Activated CD8-positive, alpha-beta memory T cell treated with anti-CD3 and anti-CD28 coated beads, Interleukin-2, amount 10 ng/mL, durations not matched to agents 7 days and 5 days (primary cell): Measurements from ENCODE around the gene ARHGAP26. TPM values are rescaled to one million over a fixed set of nuclear protein-coding genes. Genes with fewer than 3 reads are reported as not detected.

Source experiments
- ATAC-seq: fragments of 150-1000 bp; cut with Tn5 transposase; one replicate; pipeline ENCODE4 v1.10.0; 2021; ENCODE audit warnings: moderate library complexity
- CTCF ChIA-PET: fragments of 350-600 bp; sonication (Branson Sonifier 250); formaldehyde crosslinking; loops from one replicate; lab custom pipeline; 2021; ENCODE audit warnings: antibody characterized with exemption; lab: Charles Lee
- DNase-seq: peaks from one replicate; pipeline ENCODE4 v3.0.0-alpha.2; 2020
- H3K27ac Mint-ChIP-seq: one replicate; pipeline ENCODE4 v1.8.0; 2021; ENCODE audit warnings: mild to moderate bottlenecking, mixed read lengths
- H3K27me3 Mint-ChIP-seq: one replicate; pipeline ENCODE4 v1.8.0; 2021; ENCODE audit warnings: mixed read lengths
- H3K36me3 Mint-ChIP-seq: one replicate; pipeline ENCODE4 v1.8.0; 2021; ENCODE audit warnings: mild to moderate bottlenecking, mixed read lengths
- H3K4me1 Mint-ChIP-seq: one replicate; pipeline ENCODE4 v1.8.0; 2021; ENCODE audit warnings: mixed read lengths
- H3K4me3 Mint-ChIP-seq: one replicate; pipeline ENCODE4 v1.8.0; 2021; ENCODE audit warnings: mild to moderate bottlenecking, moderate library complexity, mixed read lengths
- H3K9me3 Mint-ChIP-seq: one replicate; pipeline ENCODE4 v1.8.0; 2022; ENCODE audit warnings: low read depth, mixed read lengths
- total RNA-seq, 2 experiments: library from RNA; stranded (reverse); gene quantifications; one replicate each; pipeline ENCODE4 v1.2.3, GENCODE V29; 2021

ARHGAP26 gene
- total RNA-seq, 2 experiments from 2014 or later, result 12.6 to 38.9 TPM

GRCh38 chr5:142845402-142845921, 75.3 kb downstream of the ARHGAP26 start:
- H3K27ac Mint-ChIP-seq, result peak overlapping the region; percentile 79
- no peaks in the 10 kb centered on the region for H3K9me3 Mint-ChIP-seq
- H3K4me1 Mint-ChIP-seq, result peaks cover 36% of the 10 kb centered on the region
- no peaks in the 10 kb centered on the region for H3K36me3 Mint-ChIP-seq
- DNase-seq, result peak; percentile 51
- peak; percentile 74 for ATAC-seq
- no peaks in the 10 kb centered on the region for H3K27me3 Mint-ChIP-seq
- CTCF ChIA-PET, result interaction anchor here (0.7 to 1.7 kb wide), 10 partner anchors 9 to 132 kb away, joined by 3 to 7 read pairs (median 3); no protein-coding TSS in a partner anchor
- H3K4me3 Mint-ChIP-seq, result peak overlapping the region; percentile 12

- Mint-ChIP-seq H3K4me3 (peak overlapping the region; percentile 12), H3K36me3 (no peaks in the 10 kb centered on the region), H3K9me3 (no peaks in the 10 kb centered on the region), H3K4me1 (peaks cover 36% of the 10 kb centered on the region), H3K27me3 (no peaks in the 10 kb centered on the region), H3K27ac (peak overlapping the region; percentile 79)
- no peak for DNase-seq
- CTCF ChIA-PET, result interaction anchor here (0.7 to 1.7 kb wide), 9 partner anchors 10 to 97 kb away, joined by 3 to 7 read pairs (median 3); no protein-coding TSS in a partner anchor
- ATAC-seq, result peak; percentile 48
Measured at GRCh38 chr5:142845954-142846398, 75.8 kb downstream of the ARHGAP26 start.

- no peaks in the 10 kb centered on the region for H3K27me3 Mint-ChIP-seq
Measured at GRCh38 chr5:142846406-142846805, 76.2 kb downstream of the ARHGAP26 start.

GRCh38 chr5:142847898-142848790, 78.0 kb downstream of the ARHGAP26 start:
- Mint-ChIP-seq H3K4me3 (no peak overlapping the region), H3K36me3 (no peaks in the 10 kb centered on the region)
- no peak for DNase-seq

More at GRCh38 chr5:142846406-142846805, 76.2 kb downstream of the ARHGAP26 start:
- H3K9me3 Mint-ChIP-seq, result no peaks in the 10 kb centered on the region
- no peak for ATAC-seq
- no peaks in the 10 kb centered on the region for H3K36me3 Mint-ChIP-seq
- CTCF ChIA-PET, result interaction anchor here (1.0 to 1.7 kb wide), 4 partner anchors 10 to 67 kb away, joined by 3 to 5 read pairs (median 3); no protein-coding TSS in a partner anchor
- H3K27ac Mint-ChIP-seq, result peak overlapping the region; percentile 79
- H3K4me1 Mint-ChIP-seq, result peaks cover 36% of the 10 kb centered on the region
- H3K4me3 Mint-ChIP-seq, result no peak overlapping the region
- no peak for DNase-seq

GRCh38 chr5:142849466-142849865, 79.3 kb downstream of the ARHGAP26 start:
- no peaks in the 10 kb centered on the region for H3K27me3 Mint-ChIP-seq

More at GRCh38 chr5:142847898-142848790, 78.0 kb downstream of the ARHGAP26 start:
- Mint-ChIP-seq H3K27me3 (no peaks in the 10 kb centered on the region), H3K9me3 (no peaks in the 10 kb centered on the region), H3K27ac (no peak overlapping the region), H3K4me1 (peaks cover 36% of the 10 kb centered on the region)
- CTCF ChIA-PET, result interaction anchor here (1.0 to 3.3 kb wide), 3 partner anchors 15 to 79 kb away, joined by 3 to 12 read pairs (median 5); no protein-coding TSS in a partner anchor
- no peak for ATAC-seq

GRCh38 chr5:142849880-142850279, 79.7 kb downstream of the ARHGAP26 start:
- H3K4me3 Mint-ChIP-seq, result no peak overlapping the region
- CTCF ChIA-PET, result interaction anchor here (1.7 to 3.3 kb wide), 3 partner anchors 12 to 102 kb away, joined by 4 to 12 read pairs (median 11); no protein-coding TSS in a partner anchor
- H3K36me3 Mint-ChIP-seq, result no peaks in the 10 kb centered on the region
- H3K4me1 Mint-ChIP-seq, result peaks cover 28% of the 10 kb centered on the region
- no peaks in the 10 kb centered on the region for H3K27me3 Mint-ChIP-seq
- H3K27ac Mint-ChIP-seq, result no peak overlapping the region
- DNase-seq (no peak), ATAC-seq (no peak)
- H3K9me3 Mint-ChIP-seq, result no peaks in the 10 kb centered on the region

More at GRCh38 chr5:142849466-142849865, 79.3 kb downstream of the ARHGAP26 start:
- DNase-seq, result no peak
- Mint-ChIP-seq H3K27ac (no peak overlapping the region), H3K36me3 (no peaks in the 10 kb centered on the region), H3K9me3 (no peaks in the 10 kb centered on the region), H3K4me3 (no peak overlapping the region), H3K4me1 (peaks cover 30% of the 10 kb centered on the region)
- CTCF ChIA-PET, result interaction anchor here (2.7 to 3.3 kb wide), 2 partner anchors 18 to 101 kb away, joined by 11 to 12 read pairs; no protein-coding TSS in a partner anchor
- ATAC-seq, result no peak

GRCh38 chr5:142851731-142852130, 81.6 kb downstream of the ARHGAP26 start:
- Mint-ChIP-seq H3K4me1 (peaks cover 13% of the 10 kb centered on the region), H3K36me3 (peaks cover 2% of the 10 kb centered on the region), H3K27ac (no peak overlapping the region), H3K4me3 (no peak overlapping the region), H3K9me3 (peaks cover 2% of the 10 kb centered on the region), H3K27me3 (no peaks in the 10 kb centered on the region)
- DNase-seq (no peak), ATAC-seq (no peak)
- CTCF ChIA-PET, result no interaction called here

- no peak for DNase-seq
- Mint-ChIP-seq H3K27me3 (no peaks in the 10 kb centered on the region), H3K4me1 (peaks cover 12% of the 10 kb centered on the region), H3K36me3 (peaks cover 2% of the 10 kb centered on the region), H3K4me3 (no peak overlapping the region), H3K9me3 (peaks cover 2% of the 10 kb centered on the region), H3K27ac (no peak overlapping the region)
- no peak for ATAC-seq
- CTCF ChIA-PET, result interaction anchor here (1.0 to 2.1 kb wide), 4 partner anchors 14 to 105 kb away, joined by 3 to 5 read pairs (median 4); no protein-coding TSS in a partner anchor
Measured at GRCh38 chr5:142852416-142853198, 82.4 kb downstream of the ARHGAP26 start.

- ATAC-seq, result no peak
- CTCF ChIA-PET, result interaction anchor here (1.0 to 2.1 kb wide), 4 partner anchors 13 to 82 kb away, joined by 3 to 5 read pairs (median 4); no protein-coding TSS in a partner anchor
Measured at GRCh38 chr5:142853682-142854081, 83.5 kb downstream of the ARHGAP26 start.

GRCh38 chr5:142856269-142856782, 86.1 kb downstream of the ARHGAP26 start:
- no peak overlapping the region for H3K27ac Mint-ChIP-seq
- H3K36me3 Mint-ChIP-seq, result peaks cover 2% of the 10 kb centered on the region
- CTCF ChIA-PET, result no interaction called here
- H3K4me1 Mint-ChIP-seq, result peaks cover 7% of the 10 kb centered on the region
- H3K27me3 Mint-ChIP-seq, result no peaks in the 10 kb centered on the region
- no peak overlapping the region for H3K4me3 Mint-ChIP-seq
- ATAC-seq, result no peak
- peaks cover 2% of the 10 kb centered on the region for H3K9me3 Mint-ChIP-seq
- no peak for DNase-seq

More at GRCh38 chr5:142853682-142854081, 83.5 kb downstream of the ARHGAP26 start:
- Mint-ChIP-seq H3K9me3 (peaks cover 2% of the 10 kb centered on the region), H3K27ac (no peak overlapping the region), H3K4me3 (no peak overlapping the region), H3K4me1 (peaks cover 13% of the 10 kb centered on the region), H3K27me3 (no peaks in the 10 kb centered on the region), H3K36me3 (peaks cover 2% of the 10 kb centered on the region)
- DNase-seq, result no peak

GRCh38 chr5:142857405-142857804, 87.2 kb downstream of the ARHGAP26 start:
- Mint-ChIP-seq H3K4me3 (no peak overlapping the region), H3K27ac (no peak overlapping the region), H3K36me3 (peaks cover 2% of the 10 kb centered on the region), H3K4me1 (peaks cover 8% of the 10 kb centered on the region), H3K27me3 (no peaks in the 10 kb centered on the region), H3K9me3 (peaks cover 2% of the 10 kb centered on the region)
- ATAC-seq, result no peak
- CTCF ChIA-PET, result interaction anchor here (0.9 kb wide), 1 partner anchor 10 kb away, joined by 4 read pairs; no protein-coding TSS in a partner anchor
- DNase-seq, result no peak

GRCh38 chr5:142859037-142859436, 88.9 kb downstream of the ARHGAP26 start:
- no peak overlapping the region for H3K27ac Mint-ChIP-seq
- ATAC-seq (no peak), DNase-seq (no peak)
- peaks cover 11% of the 10 kb centered on the region for H3K4me1 Mint-ChIP-seq
- no peak overlapping the region for H3K4me3 Mint-ChIP-seq
- peaks cover 2% of the 10 kb centered on the region for H3K9me3 Mint-ChIP-seq
- no peaks in the 10 kb centered on the region for H3K27me3 Mint-ChIP-seq
- H3K36me3 Mint-ChIP-seq, result peaks cover 2% of the 10 kb centered on the region
- CTCF ChIA-PET, result interaction anchor here (0.9 to 1.2 kb wide), 3 partner anchors 14 to 92 kb away, joined by 3 to 6 read pairs (median 3); no protein-coding TSS in a partner anchor
